ENCODE results near the gene OR2F1.
"Not testable (repeated sequence)": the region's sequence is repeated elsewhere in the genome, so short reads cannot be mapped to it uniquely, and the experiment has no call there.

The OR2F1 gene

GRCh38 chr7:143958781-143959180 is 4.1 kb downstream of the OR2F1 start:
- DNase-seq, result no peak

- no peak for DNase-seq
Observed at GRCh38 chr7:143960813-143961610, 6.4 kb downstream of the OR2F1 start.

DNA sequence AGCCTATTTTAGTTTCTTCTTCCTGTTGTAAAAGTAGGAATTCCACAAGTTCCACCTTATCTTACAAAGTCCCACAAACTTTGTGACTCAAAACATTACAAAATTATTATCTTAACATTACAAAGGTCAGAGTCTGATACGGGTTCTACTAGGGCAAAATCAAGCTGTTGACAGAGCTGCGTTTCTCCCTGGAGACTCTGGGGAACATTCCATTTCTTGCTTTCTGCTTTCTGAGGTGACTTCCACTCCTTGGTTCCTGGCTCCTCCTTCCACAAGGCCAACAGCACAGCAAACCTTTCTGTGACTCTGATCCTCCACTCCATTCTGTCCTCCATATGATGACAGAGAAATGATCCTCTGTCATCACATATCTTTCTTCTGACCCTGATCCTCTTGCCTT is 10.6 kb downstream of the OR2F1 start:
- DNase-seq, result no peak

GRCh38 chr7:143967398-143967797 is 12.8 kb downstream of the OR2F1 start:
- no peak for DNase-seq

- DNase-seq, result no peak
Observed at GRCh38 chr7:143973870-143974416, 19.3 kb downstream of the OR2F1 start.

DNA sequence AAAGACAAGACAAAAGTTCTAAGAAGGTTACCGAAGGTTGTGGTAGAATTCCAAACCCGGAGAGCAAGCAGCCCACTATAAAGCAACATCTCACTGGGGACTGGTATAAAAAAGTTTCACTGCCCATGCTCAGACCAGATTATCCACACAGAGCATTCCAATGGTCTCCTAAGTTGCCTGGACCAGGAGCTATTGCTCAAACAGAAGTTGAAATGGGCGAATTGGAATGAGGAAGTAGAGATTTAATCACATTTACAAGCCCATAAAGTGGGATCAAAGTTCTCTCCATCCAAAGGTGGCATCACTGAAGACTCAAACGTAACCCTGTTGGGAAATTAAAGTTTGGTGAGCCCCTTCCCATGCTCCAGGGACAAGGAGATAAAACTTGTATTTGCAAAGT is 19.8 kb downstream of the OR2F1 start:
- no peak for DNase-seq

- no peak for DNase-seq
Observed at GRCh38 chr7:143975617-143976016, 21.0 kb downstream of the OR2F1 start.

DNA sequence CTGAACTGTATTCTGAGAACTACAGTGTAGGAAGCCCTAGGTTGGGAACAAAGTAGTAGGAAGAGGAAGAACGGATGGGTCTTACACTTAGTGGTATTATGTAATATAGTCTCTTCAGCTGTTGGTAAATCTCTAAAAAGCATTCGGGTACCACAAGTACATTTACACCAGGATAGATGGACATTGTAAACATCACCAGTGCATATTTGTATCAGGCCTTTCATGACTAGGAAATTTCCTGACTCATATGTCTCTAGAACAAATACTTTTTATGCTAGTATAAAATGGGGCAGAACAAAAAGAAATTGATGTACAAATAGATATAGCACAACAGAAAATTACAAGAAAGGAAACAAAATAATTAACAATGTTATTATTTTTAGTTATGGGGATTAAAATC is 23.9 kb downstream of the OR2F1 start:
- no peak for DNase-seq

DNA sequence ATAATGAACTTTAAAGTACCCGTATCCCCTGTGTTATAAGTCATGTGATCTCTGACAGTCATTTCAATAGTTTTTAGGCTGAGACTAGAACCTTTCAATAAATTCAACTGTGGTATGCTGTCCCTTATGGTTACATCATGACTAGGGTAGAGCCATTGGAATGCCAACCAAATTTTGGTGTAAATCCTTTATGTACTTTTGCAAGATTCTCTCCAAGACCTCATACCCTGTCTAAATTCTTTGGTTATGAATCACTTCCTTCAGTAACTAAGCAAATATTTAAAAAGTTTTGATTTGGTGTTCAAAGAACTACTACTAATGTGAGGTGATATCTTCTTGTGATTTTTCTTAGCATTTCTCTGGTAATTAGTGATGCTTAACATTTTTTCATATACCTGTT is 24.7 kb downstream of the OR2F1 start:
- DNase-seq, result no peak

DNA sequence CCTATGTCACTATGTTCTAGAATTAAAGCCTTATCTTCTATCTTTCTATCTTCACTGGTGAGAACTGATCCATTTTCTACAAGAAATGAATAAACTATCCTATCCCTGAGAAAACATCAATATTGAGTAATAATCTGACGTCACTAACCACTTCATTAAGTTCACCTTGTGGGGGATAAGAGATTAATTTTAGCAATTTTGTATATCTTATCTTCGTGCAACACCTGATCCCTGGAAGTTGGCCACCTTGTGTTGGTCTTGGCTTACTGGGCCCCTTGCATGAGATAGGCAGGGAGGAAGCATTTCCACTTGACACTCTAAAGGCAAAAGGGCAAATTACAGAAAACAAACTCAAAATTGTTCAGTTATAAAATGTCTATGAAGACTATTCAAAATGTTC is 25.4 kb downstream of the OR2F1 start:
- DNase-seq, result no peak

DNA sequence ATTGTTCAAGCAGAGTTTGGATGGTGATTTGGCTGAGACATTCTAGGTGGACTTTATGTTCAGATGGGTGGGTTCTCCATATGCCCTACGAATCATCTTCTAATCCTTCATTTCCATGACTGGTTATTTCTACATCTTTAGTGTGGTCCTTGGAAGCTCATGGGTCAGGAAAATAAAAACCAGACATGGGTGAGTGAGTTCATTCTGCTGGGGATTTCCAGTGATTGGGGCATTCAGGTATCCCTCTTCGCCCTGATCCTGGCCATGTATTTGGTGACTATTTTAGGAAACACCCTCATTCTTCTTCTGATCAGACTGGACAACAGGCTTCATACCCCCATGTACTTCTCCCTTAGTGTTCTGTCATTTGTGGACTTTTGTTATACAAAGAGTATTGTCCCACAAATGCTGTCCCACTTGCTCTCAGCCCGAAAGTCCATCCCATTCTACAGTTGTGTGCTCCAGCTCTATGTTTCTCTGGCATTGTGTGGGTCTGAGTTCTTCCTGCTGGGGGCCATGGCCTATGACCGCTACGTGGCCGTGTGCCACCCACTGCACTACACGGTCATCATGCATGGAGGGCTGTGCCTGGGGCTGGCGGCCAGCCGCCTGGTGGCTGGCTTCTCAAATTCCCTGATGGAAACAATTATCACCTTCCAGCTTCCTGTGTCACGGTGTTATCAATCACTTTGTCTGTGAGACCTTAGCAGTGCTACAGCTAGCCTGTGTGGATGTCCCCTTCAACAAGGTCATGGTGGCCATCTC is 26.3 kb downstream of the OR2F1 start:
- no peak for DNase-seq

- DNase-seq, result no peak
Observed at GRCh38 chr7:143983960-143984359, 29.3 kb downstream of the OR2F1 start.

DNA sequence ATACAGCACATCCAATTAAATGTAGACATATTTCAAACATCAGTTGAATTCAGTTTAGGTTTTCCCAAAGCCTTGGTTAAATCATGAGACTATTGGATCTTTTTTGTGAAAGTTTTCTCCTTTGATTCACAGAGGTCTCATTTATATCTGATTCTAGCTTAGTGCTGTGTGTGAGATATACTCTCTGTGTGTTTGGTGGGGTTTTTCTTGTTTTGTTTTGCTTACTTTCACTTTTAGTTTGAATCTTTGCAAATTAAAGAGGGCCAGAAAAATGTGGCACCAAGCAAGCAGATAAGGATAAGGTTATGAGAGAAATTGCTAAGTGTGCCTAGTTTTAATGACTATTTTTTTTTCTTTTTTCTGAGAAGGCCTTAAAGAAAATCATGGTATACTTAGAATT is 32.9 kb downstream of the OR2F1 start:
- no peak for DNase-seq

DNA sequence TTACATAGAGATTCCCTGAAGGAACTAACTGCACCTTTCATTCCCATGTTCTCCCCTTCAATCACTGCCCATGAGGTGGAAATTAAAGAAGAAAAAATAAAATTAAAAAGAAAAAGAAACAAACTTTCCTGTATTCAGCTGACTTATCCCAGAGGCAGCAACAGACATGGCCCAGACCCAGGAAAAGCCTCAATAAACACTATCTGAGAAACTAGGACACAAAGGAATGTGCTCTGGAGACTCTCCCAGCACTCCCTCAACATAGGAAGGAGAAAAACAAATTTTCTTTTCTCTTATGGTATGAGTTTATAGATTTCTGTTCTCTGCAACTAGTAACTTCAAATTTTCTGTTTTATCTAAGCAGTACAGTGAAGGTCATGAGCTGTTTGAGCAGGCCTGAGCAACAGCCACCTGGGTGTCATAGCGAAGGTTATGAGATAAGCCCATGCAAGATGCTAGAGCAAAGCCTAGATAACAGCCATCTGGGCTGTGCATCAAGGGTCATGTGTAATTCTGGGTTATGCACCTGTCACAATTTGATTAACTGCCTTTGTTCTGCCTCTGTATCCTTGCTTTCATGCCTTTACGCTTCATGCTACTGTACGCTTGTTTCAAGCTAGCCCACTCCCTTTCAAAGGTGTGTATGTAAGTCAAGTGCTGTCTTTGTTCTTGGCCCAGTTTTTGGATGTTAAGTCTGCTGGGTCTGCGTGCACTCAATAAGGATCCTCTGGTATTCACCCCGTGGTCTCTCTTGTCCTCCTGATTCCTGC is 34.5 kb downstream of the OR2F1 start:
- no peak for DNase-seq

DNA sequence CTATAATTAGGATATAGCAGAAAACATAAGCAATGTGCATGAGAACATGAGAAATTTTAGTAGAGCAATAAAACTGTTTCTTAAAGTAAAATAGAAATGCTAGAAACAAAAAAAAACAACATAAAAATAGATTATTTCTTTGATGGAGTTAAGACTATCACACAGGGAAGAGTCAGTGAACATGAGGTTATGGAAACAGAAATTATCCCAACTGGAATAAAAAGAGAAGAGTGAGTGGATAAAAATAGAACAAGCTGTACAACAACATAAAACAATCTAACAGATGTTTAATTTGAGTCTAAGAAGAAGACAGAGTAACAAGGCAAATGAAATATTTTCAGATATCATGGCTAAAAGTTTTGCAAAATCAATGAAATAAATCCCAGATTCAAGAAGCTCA is 38.0 kb downstream of the OR2F1 start:
- DNase-seq, result no peak

DNA sequence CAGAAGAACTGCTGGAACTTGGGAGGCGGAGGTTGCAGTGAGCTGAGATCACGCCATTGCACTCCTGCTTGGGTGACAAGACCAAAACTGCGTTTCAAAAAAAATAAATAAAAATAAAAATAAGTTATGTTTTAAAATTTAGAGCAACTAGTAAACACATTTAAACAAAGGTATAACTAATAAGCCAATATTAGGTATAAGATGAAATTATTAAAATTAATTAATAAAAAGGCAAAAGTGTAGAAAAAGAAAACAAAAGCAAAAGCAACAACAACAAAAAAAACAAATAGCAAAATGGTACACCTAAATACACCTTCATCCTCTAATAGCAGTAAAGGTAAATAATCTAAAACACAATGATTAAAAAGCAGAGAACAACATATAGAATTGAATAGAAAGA is 39.3 kb downstream of the OR2F1 start:
- DNase-seq, result no peak

GRCh38 chr7:144000020-144000419 is 45.4 kb downstream of the OR2F1 start, which contains the start of gene OR6B1:
Gene OR6B1, plus strand, starts transcription at chr7:144000320. Its CDS starts 3,677 bp downstream, at chr7:144003997.
- DNase-seq, result no peak

- no peak for DNase-seq
Observed at GRCh38 chr7:144001543-144001942, 46.9 kb downstream of the OR2F1 start.

- DNase-seq, result no peak
Observed at GRCh38 chr7:144004703-144005102, 50.1 kb downstream of the OR2F1 start.

- no peak for DNase-seq
Observed at GRCh38 chr7:144006029-144006691, 51.5 kb downstream of the OR2F1 start.

GRCh38 chr7:144006692-144007042 is 52.0 kb downstream of the OR2F1 start:
- DNase-seq, result no peak

DNA sequence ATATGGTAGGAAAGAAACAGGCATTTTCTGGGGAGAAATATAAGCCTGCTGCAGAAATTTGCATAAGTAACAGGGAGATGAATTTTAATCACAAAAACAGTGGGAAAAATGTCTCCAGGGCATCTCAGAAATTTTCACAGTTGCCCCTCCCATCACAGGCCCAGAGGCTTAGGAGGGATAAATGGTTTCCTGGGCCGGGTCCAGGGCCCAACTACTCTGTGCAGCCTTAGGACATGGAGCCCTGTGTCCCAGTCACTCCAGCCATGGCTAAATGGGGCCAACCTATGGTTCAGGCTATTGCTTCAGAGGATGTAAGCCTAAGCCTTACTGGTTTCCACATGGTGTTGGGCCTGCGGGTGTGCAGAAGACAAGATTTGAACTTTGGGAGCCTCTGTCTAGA is 54.7 kb downstream of the OR2F1 start:
- no peak for DNase-seq

DNA sequence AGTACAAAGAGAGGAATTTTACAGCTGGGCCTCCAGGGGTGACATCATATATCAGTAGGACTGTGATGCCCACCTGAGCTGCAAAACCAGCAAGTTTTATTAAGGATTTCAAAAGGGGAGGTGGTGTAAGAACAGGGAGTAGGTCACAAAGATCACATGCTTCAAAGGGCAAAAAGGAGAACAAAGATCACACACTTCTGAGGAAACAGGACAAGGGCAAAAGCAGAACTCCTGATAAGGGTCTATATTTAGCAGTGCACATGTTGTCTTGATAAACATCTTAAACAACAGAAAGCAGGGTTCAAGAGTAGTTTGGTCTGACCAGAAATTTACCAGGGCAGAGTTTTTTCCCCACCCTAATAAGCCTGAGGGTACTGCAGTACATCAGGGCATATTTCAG is 55.4 kb downstream of the OR2F1 start:
- not testable (repeated sequence) for DNase-seq

Measured in GOT3 (cell line).